ENCODE data around the gene SLC25A38. TPM values are rescaled to one million over a fixed set of nuclear protein-coding genes. Genes with fewer than 3 reads are reported as not detected.

The SLC25A38 gene
- total RNA-seq, 1 experiment from 2014 or later: 48.2 TPM

DNA sequence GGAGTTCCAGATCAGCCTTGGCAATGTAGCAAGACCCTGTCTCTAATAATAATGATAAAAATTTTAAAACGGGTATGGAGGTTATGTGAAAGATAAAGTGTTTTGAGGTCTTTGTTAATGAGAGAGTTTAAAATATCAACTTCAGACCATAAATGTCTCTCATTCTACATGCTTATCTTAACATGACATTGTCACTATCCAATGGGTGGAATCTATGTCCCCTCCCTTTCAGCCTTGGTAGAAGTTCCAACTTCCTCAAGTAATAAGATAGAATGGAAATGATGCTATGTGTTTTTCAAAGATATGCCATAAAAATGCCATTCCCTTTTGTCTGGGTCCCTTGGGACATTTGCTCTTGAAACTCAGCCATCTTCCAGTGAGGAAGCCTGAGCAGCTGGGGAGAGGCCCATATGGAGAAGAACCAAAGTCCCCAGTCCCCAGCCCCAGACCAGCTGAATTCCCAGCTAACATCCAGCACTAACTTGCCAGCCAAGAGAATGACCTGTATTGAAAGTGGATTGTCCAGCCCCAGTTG, 40.3 kb downstream of the SLC25A38 start:
- Histone ChIP-seq H3K4me2 (ENCODE audit: insufficient read depth, insufficient read length, low read length) (no peak overlapping the region), H3K27ac (ENCODE audit: insufficient read length, low read depth, low read length) (no peak overlapping the region), H2BK5ac (ENCODE audit: insufficient read length, low read length) (no peak overlapping the region), H2BK20ac (ENCODE audit: low read depth, low read length, poor library complexity, severe bottlenecking) (no peak overlapping the region), H2AFZ (ENCODE audit: low read length) (no peak overlapping the region), H3K9ac (ENCODE audit: extremely low read depth, insufficient read length, low read length) (no peak overlapping the region), H3K4ac (ENCODE audit: low read depth, low read length) (no peak overlapping the region), H4K8ac (replicated peaks; ENCODE audit: insufficient read length, low read depth, low read length) (no peak overlapping the region), H2BK15ac (ENCODE audit: low read depth, low read length) (no peak overlapping the region), H3K14ac (ENCODE audit: insufficient read depth, low read length) (no peak overlapping the region), H3T11ph (ENCODE audit: low read length) (no peak overlapping the region), H3K23ac (ENCODE audit: insufficient read length, low read depth, low read length) (no peak overlapping the region), H3K23me2 (ENCODE audit: insufficient read length, low read depth, low read length, poor library complexity, severe bottlenecking) (no peaks in the 10 kb centered on the region), H3K79me1 (ENCODE audit: insufficient read depth, low read depth, low read length, poor library complexity, severe bottlenecking) (no peaks in the 10 kb centered on the region), H4K20me1 (ENCODE audit: control insufficient read depth, insufficient read depth, insufficient read length) (no peaks in the 10 kb centered on the region), H2AK5ac (ENCODE audit: insufficient read length, low read length) (no peak overlapping the region), H3K9me3 (ENCODE audit: control insufficient read depth, low read depth, low read length) (no peaks in the 10 kb centered on the region), H3K56ac (ENCODE audit: insufficient read length, low read depth, low read length) (no peak overlapping the region), H2BK120ac (ENCODE audit: low read depth, low read length, poor library complexity, severe bottlenecking) (no peak overlapping the region), H2BK12ac (ENCODE audit: insufficient read length, low read depth, low read length) (no peak overlapping the region), H3K4me1 (ENCODE audit: insufficient read depth, low read length) (no peaks in the 10 kb centered on the region), H4K5ac (ENCODE audit: insufficient read length, low read depth, low read length) (no peak overlapping the region), H3K18ac (ENCODE audit: insufficient read length, low read depth, low read length) (no peak overlapping the region), H4K91ac (ENCODE audit: insufficient read length, low read depth, low read length) (no peak overlapping the region), H3K79me2 (ENCODE audit: insufficient read depth, low read length) (no peaks in the 10 kb centered on the region), H3K27me3 (ENCODE audit: insufficient read depth, low read length) (no peaks in the 10 kb centered on the region)
- WGBS (ENCODE audit: extremely low coverage, insufficient read length, low lambda C conversion rate): 100% methylated on average over 1 of the region's 1 CpG
- H3K27me3 Mint-ChIP-seq (ENCODE audit: low read depth): peaks cover 5% of the 10 kb centered on the region; the same call in 1 of the 2 replicates
- TF ChIP-seq, protein P1, sequence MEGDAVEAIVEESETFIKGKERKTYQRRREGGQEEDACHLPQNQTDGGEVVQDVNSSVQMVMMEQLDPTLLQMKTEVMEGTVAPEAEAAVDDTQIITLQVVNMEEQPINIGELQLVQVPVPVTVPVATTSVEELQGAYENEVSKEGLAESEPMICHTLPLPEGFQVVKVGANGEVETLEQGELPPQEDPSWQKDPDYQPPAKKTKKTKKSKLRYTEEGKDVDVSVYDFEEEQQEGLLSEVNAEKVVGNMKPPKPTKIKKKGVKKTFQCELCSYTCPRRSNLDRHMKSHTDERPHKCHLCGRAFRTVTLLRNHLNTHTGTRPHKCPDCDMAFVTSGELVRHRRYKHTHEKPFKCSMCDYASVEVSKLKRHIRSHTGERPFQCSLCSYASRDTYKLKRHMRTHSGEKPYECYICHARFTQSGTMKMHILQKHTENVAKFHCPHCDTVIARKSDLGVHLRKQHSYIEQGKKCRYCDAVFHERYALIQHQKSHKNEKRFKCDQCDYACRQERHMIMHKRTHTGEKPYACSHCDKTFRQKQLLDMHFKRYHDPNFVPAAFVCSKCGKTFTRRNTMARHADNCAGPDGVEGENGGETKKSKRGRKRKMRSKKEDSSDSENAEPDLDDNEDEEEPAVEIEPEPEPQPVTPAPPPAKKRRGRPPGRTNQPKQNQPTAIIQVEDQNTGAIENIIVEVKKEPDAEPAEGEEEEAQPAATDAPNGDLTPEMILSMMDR (conservative IDR thresholded peaks at IDR 0.05): no peak
- DNase-seq: no peak
- H3K36me3 Mint-ChIP-seq (ENCODE audit: insufficient read depth in 1 of 3, low read depth in 3 of 3): peaks cover 0 to 5% (median 0%) of the 10 kb centered on the region in 3 experiments; a peak in 2 of 7 replicates
- H3K4me1 Mint-ChIP-seq: peaks cover 9 to 17% of the 10 kb centered on the region in 2 experiments
- H3K27ac Mint-ChIP-seq: no peak overlapping the region
- H3K4me3 Mint-ChIP-seq: no peak overlapping the region
- no peaks in the 10 kb centered on the region for H3K9me3 Mint-ChIP-seq

Measured in H9 (cell line).